ENCODE data around the gene CHML.

CHML gene

GRCh38 chr1:241592273-241592958 lies 47.8 kb downstream of the CHML start:
- POLR2A ChIA-PET = no interaction called here
- Histone ChIP-seq H3K9me3 (ENCODE audit: control insufficient read depth, insufficient read depth, low read depth, low read length) (no peaks in the 10 kb centered on the region), H3K27ac (ENCODE audit: extremely low read depth, low read depth, low read length) (no peak overlapping the region), H3K4me1 (ENCODE audit: control insufficient read depth, insufficient read depth, low read length) (no peaks in the 10 kb centered on the region), H3K36me3 (ENCODE audit: control insufficient read depth in 2 of 2, insufficient read depth in 1 of 2, low read length in 2 of 2) (no peaks in the 10 kb centered on the region), H3K4me3 (ENCODE audit: low read depth, low read length) (no peak overlapping the region)
- CTCF ChIA-PET = no interaction called here
- TF ChIP-seq ZNF366 (tag by site-specific recombination; conservative IDR thresholded peaks at IDR 0.05) (no peak), ZNF791 (tag by site-specific recombination; IDR thresholded peaks at IDR 0.05) (no peak), PATZ1 (tag by site-specific recombination; IDR thresholded peaks at IDR 0.05) (no peak), ZNF23 (tag by site-specific recombination; IDR thresholded peaks at IDR 0.05; ENCODE audit: borderline replicate concordance) (no peak), ZNF211 (tag by site-specific recombination; IDR thresholded peaks at IDR 0.05; ENCODE audit: low read depth) (no peak), ZNF596 (tag by site-specific recombination; IDR thresholded peaks at IDR 0.05) (no peak), ZNF24 (tag by site-specific recombination; IDR thresholded peaks at IDR 0.05) (no peak), BCL11A (tag by site-specific recombination; IDR thresholded peaks at IDR 0.05; ENCODE audit: low read depth) (no peak), SCRT2 (tag by site-specific recombination; IDR thresholded peaks at IDR 0.05) (no peak), ZNF560 (tag by site-specific recombination; IDR thresholded peaks at IDR 0.05; ENCODE audit: borderline replicate concordance) (no peak), ZNF292 (tag by site-specific recombination; IDR thresholded peaks at IDR 0.05; ENCODE audit: borderline replicate concordance, low read depth) (no peak), ZNF114 (tag by site-specific recombination; IDR thresholded peaks at IDR 0.05) (no peak), WT1 (tag by site-specific recombination; IDR thresholded peaks at IDR 0.05) (no peak), ZNF530 (tag by site-specific recombination; IDR thresholded peaks at IDR 0.05; ENCODE audit: low read depth) (no peak), ZBTB26 (tag by site-specific recombination; optimal IDR thresholded peaks at IDR 0.05) (no peak), HOXA7 (CRISPR knock-in tag; IDR thresholded peaks at IDR 0.05; ENCODE audit: borderline replicate concordance) (no peak), ZBTB1 (tag by site-specific recombination; IDR thresholded peaks at IDR 0.05) (no peak), SP2 (tag by site-specific recombination; IDR thresholded peaks at IDR 0.05) (no peak), MEIS1 (CRISPR knock-in tag; IDR thresholded peaks at IDR 0.05; ENCODE audit: borderline replicate concordance) (no peak), ZNF549 (tag by site-specific recombination; IDR thresholded peaks at IDR 0.05) (no peak)

- Histone ChIP-seq H3K36me3 (ENCODE audit: control insufficient read depth in 2 of 2, insufficient read depth in 1 of 2, low read length in 2 of 2) (no peaks in the 10 kb centered on the region), H3K9me3 (ENCODE audit: control insufficient read depth, insufficient read depth, low read depth, low read length) (no peaks in the 10 kb centered on the region), H3K27ac (ENCODE audit: extremely low read depth, low read depth, low read length) (no peak overlapping the region), H3K4me3 (ENCODE audit: low read depth, low read length) (no peak overlapping the region), H3K4me1 (ENCODE audit: control insufficient read depth, insufficient read depth, low read length) (no peaks in the 10 kb centered on the region)
- CTCF ChIA-PET = interaction anchor here (0.5 to 0.7 kb wide), 2 partner anchors 54 to 645 kb away, joined by 4 read pairs; no protein-coding TSS in a partner anchor
- POLR2A ChIA-PET = no interaction called here
- TF ChIP-seq ZNF837 (tag by site-specific recombination; IDR thresholded peaks at IDR 0.05) = no peak
- no peak for TF ChIP-seq ZXDB (tag by site-specific recombination; IDR thresholded peaks at IDR 0.05)
- TF ChIP-seq ZBTB11 (tag by site-specific recombination; conservative IDR thresholded peaks at IDR 0.05; ENCODE audit: low read depth) = no peak
- no peak for TF ChIP-seq YY2 (tag by site-specific recombination; IDR thresholded peaks at IDR 0.05)
- TF ChIP-seq ZIC2 (tag by site-specific recombination; IDR thresholded peaks at IDR 0.05) = no peak
- no peak for TF ChIP-seq KLF9 (tag by site-specific recombination; IDR thresholded peaks at IDR 0.05; ENCODE audit: low read depth)
- no peak for TF ChIP-seq EGR2 (tag by site-specific recombination; IDR thresholded peaks at IDR 0.05; ENCODE audit: low read depth)
- no peak for TF ChIP-seq MZF1 (tag by site-specific recombination; IDR thresholded peaks at IDR 0.05; ENCODE audit: borderline replicate concordance)
- TF ChIP-seq ZNF521 (tag by site-specific recombination; IDR thresholded peaks at IDR 0.05) = no peak
- no peak for TF ChIP-seq ZNF394 (tag by site-specific recombination; IDR thresholded peaks at IDR 0.05; ENCODE audit: borderline replicate concordance)
- TF ChIP-seq ZNF223 (tag by site-specific recombination; IDR thresholded peaks at IDR 0.05) = no peak
- TF ChIP-seq HOXA7 (CRISPR knock-in tag; IDR thresholded peaks at IDR 0.05; ENCODE audit: borderline replicate concordance) = no peak
Measured at GRCh38 chr1:241591736-241592135, 48.4 kb downstream of the CHML start.

Data from HEK293 (cell line).